Measurements from ENCODE around the gene OGFOD3.

Gene OGFOD3

GRCh38 chr17:82408288-82408937 lies 10.0 kb downstream of the OGFOD3 start:
- TF ChIP-seq, protein P1, sequence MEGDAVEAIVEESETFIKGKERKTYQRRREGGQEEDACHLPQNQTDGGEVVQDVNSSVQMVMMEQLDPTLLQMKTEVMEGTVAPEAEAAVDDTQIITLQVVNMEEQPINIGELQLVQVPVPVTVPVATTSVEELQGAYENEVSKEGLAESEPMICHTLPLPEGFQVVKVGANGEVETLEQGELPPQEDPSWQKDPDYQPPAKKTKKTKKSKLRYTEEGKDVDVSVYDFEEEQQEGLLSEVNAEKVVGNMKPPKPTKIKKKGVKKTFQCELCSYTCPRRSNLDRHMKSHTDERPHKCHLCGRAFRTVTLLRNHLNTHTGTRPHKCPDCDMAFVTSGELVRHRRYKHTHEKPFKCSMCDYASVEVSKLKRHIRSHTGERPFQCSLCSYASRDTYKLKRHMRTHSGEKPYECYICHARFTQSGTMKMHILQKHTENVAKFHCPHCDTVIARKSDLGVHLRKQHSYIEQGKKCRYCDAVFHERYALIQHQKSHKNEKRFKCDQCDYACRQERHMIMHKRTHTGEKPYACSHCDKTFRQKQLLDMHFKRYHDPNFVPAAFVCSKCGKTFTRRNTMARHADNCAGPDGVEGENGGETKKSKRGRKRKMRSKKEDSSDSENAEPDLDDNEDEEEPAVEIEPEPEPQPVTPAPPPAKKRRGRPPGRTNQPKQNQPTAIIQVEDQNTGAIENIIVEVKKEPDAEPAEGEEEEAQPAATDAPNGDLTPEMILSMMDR (IDR thresholded peaks at IDR 0.05): no peak

GRCh38 chr17:82407255-82407654 lies 11.1 kb downstream of the OGFOD3 start:
- no peaks in the 10 kb centered on the region for H3K36me3 ChIP-seq (ENCODE audit: control insufficient read depth, insufficient read depth, low read length)
- no peak overlapping the region for H3K9ac ChIP-seq
- H3K4me1 ChIP-seq: no peaks in the 10 kb centered on the region
- TF ChIP-seq, protein P1 (IDR thresholded peaks at IDR 0.05): no peak
- no peak overlapping the region for H3K4me3 ChIP-seq (ENCODE audit: low read depth, low read length)
- H3K79me2 ChIP-seq: peaks cover 32% of the 10 kb centered on the region
- no peak overlapping the region for H2AFZ ChIP-seq
- no peak overlapping the region for H3K4me2 ChIP-seq (ENCODE audit: low read length)
- H3K27ac ChIP-seq: no peak overlapping the region
- H3K27me3 ChIP-seq (ENCODE audit: control insufficient read depth, insufficient read depth, low read length): no peaks in the 10 kb centered on the region
- no peaks in the 10 kb centered on the region for H3K9me3 ChIP-seq (ENCODE audit: control insufficient read depth, low read length)

More at GRCh38 chr17:82408288-82408937, 10.0 kb downstream of the OGFOD3 start:
- H3K79me2 ChIP-seq: peaks cover 37% of the 10 kb centered on the region
- no peak overlapping the region for H2AFZ ChIP-seq
- no peak overlapping the region for H3K4me2 ChIP-seq (ENCODE audit: low read length)
- no peak overlapping the region for H3K9ac ChIP-seq
- no peaks in the 10 kb centered on the region for H3K27me3 ChIP-seq (ENCODE audit: control insufficient read depth, insufficient read depth, low read length)
- H3K27ac ChIP-seq: no peak overlapping the region
- no peaks in the 10 kb centered on the region for H3K9me3 ChIP-seq (ENCODE audit: control insufficient read depth, low read length)
- peaks cover 6% of the 10 kb centered on the region for H3K4me1 ChIP-seq
- H3K4me3 ChIP-seq (ENCODE audit: low read depth, low read length): no peak overlapping the region
- H3K36me3 ChIP-seq (ENCODE audit: control insufficient read depth, insufficient read depth, low read length): no peaks in the 10 kb centered on the region

GRCh38 chr17:82406131-82406671 lies 12.2 kb downstream of the OGFOD3 start:
- H3K27me3 ChIP-seq (ENCODE audit: control insufficient read depth, insufficient read depth, low read length): no peaks in the 10 kb centered on the region
- H3K79me2 ChIP-seq: peaks cover 23% of the 10 kb centered on the region
- H3K9me3 ChIP-seq (ENCODE audit: control insufficient read depth, low read length): no peaks in the 10 kb centered on the region
- TF ChIP-seq, protein P1 (IDR thresholded peaks at IDR 0.05): no peak
- no peak overlapping the region for H2AFZ ChIP-seq
- no peaks in the 10 kb centered on the region for H3K4me1 ChIP-seq
- no peaks in the 10 kb centered on the region for H3K36me3 ChIP-seq (ENCODE audit: control insufficient read depth, insufficient read depth, low read length)
- H3K4me2 ChIP-seq (ENCODE audit: low read length): no peak overlapping the region
- no peak overlapping the region for H3K27ac ChIP-seq
- H3K4me3 ChIP-seq (ENCODE audit: low read depth, low read length): no peak overlapping the region
- H3K9ac ChIP-seq: no peak overlapping the region

- Histone ChIP-seq H3K27me3 (ENCODE audit: control insufficient read depth, insufficient read depth, low read length) (no peaks in the 10 kb centered on the region), H3K36me3 (ENCODE audit: control insufficient read depth, insufficient read depth, low read length) (no peaks in the 10 kb centered on the region), H3K79me2 (peaks cover 18% of the 10 kb centered on the region), H3K27ac (no peak overlapping the region), H3K4me3 (ENCODE audit: low read depth, low read length) (no peak overlapping the region), H3K4me1 (no peaks in the 10 kb centered on the region), H3K9me3 (ENCODE audit: control insufficient read depth, low read length) (no peaks in the 10 kb centered on the region), H3K9ac (no peak overlapping the region), H2AFZ (no peak overlapping the region), H3K4me2 (ENCODE audit: low read length) (no peak overlapping the region)
- TF ChIP-seq, protein P1 (IDR thresholded peaks at IDR 0.05): no peak
These were observed 13.3 kb downstream of the OGFOD3 start for GRCh38 chr17:82405051-82405450.

All from parathyroid adenoma (tissue), 2 donors.